Activated T-helper 1 cell treated with Interleukin-2 at 50 U/mL for 16 hours (primary cell): ENCODE data around the gene TPM1.

Experiments used
- DNase-seq: peaks from one replicate; pipeline ENCODE4 v3.0.0-alpha.2; 2020; ENCODE audit warnings: low read depth

The TPM1 gene

DNA sequence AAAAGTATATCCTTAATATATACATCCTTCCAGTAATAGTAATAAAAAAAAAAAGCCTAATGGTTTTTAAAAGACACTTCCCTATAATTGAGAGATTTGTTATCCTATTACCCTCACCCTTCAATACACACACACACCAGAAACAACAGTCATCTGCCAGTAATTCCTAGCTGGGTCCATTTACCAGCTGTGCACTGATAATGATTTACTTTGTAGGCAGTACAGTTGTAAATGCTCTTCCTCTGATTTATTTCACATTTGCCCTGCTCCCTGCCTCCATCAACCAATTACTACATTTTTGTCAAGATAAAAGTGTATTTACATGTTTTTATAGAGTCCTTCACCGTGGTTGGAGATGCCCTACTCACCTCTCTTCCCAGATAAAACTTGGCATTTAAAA lies 12.4 kb downstream of the TPM1 start:
- DNase-seq, result no peak

DNA sequence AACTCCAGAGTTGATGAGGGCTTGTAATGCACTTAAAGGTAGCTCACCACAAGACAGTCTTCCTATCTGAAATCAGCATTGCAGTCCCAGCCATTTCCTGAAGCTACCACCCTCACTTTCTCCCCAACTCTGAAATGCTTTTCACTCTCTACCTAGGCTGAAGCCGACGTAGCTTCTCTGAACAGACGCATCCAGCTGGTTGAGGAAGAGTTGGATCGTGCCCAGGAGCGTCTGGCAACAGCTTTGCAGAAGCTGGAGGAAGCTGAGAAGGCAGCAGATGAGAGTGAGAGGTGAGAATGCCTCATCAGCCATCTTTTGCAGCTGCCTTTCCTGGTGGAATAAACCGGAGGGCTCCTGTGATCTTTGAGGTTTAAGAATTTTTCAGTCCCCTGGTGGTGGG lies 14.3 kb downstream of the TPM1 start:
- no peak for DNase-seq

DNA sequence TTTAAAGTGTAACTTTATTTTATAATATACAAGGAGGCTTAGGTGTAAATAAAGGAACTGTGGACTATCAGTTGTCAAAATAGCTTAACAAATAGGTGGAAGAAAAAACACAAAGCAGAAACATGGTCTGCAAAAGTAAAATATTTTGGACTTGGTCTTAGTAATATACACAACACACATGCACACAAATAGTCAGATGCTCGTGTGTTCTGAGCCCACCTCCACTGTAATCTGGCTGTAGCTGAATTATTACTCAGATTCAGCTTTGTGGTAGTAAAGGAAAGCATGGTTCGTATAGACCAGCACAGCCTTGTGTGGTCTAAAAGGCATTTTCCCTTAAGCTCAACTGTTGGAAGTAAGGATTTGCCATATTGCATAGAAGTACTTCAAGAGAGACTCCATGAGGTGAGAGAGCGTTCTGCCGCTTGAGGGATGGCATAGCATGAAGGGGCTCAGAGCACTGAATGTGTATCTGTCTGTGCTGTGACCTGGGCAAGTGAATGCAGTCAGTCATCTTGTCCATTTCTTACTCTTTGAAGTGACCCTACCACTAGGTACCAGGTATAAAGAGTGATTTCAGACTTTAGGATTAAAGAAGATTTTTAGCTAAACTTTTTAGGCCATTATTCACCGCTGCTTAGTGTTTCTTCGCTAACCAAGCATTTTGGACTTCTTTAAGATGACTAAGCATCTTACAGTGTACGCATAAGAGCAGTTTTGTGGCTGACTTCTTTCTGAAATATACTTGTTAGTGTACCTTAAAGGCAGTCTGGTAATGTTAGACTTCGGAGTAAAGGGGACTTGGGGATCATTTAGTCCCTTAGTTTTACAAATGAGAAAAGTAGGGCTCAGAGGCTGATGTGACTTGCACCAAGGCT lies 15.2 kb downstream of the TPM1 start:
- no peak for DNase-seq

DNA sequence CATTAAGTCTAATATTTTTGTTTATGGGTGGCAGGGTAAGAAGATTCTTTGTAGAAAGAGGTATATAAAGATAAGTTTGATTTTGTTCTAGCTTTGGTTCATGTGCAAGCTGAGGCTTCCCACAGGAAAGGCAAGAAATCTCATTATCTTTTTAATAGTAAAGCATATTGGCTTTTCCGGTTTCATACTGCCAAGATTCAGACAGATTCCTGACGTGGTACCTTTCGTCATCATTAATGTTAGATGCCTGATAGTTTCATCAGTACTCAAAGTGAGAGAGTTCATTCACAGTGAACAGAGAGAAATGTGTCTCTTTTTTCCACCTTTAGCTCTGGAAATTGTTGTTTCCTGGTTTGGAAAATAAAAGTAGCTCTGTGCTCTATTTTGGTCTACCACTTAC lies 16.5 kb downstream of the TPM1 start:
- DNase-seq, result no peak

DNA sequence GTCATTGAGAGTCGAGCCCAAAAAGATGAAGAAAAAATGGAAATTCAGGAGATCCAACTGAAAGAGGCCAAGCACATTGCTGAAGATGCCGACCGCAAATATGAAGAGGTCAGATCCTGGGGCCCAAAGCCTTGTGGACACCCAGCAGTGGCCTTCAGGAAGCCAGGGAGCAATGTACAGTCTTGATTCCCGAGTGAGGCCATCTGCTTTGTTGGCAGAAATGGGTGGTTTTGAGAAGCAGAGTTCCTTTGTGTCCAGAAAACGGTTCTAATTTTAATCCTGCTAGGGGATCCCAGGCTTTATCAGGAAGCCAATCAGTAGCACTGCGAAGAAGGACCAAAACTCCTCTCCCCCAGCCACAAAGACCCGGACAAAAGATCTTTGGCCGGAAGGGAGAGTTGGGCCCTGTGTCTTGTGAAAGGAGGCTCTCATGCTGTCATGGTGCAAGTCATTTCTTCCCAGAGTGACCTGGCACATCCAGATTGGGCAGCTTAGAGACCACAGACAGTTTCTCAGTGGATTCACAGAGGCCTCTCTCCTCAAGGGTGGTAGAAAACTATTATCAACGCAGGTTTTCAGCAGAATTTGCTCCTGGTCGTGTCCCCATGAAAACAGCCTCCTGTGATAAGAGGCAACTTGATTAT lies 17.1 kb downstream of the TPM1 start:
- DNase-seq, result no peak

DNA sequence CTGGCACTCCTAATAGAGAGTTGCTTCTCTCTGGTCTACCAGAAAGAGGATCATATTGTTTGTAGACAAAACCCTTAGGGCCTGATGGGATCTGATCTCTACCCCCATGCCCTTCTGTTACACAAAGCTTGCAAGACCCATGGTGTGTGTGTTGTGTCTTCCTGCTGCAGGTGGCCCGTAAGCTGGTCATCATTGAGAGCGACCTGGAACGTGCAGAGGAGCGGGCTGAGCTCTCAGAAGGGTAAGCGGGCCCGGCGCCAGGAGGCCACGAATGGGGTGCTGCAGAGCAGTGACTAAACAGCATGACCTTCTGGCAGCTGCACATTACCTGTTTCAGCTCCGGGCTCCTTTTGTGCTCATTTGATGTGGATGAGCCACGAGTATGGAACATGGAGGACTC lies 18.2 kb downstream of the TPM1 start:
- DNase-seq, result no peak

DNA sequence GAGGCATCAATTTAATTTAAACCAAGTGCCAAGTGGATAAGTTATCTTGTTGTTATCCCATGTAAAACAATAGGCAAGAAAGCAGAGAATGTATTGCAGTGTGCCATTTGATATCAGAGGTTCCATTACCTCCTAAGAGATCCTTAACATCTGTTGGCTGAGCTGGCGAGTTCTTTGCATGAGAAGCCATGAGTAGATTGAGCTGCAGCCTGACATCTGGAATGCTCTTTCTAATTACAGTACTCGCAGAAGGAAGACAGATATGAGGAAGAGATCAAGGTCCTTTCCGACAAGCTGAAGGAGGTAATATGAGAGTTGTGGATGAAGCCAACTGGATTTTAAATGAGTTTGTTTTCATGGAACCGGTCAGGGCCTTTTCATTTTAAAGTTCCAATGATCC lies 19.4 kb downstream of the TPM1 start:
- DNase-seq, result no peak

DNA sequence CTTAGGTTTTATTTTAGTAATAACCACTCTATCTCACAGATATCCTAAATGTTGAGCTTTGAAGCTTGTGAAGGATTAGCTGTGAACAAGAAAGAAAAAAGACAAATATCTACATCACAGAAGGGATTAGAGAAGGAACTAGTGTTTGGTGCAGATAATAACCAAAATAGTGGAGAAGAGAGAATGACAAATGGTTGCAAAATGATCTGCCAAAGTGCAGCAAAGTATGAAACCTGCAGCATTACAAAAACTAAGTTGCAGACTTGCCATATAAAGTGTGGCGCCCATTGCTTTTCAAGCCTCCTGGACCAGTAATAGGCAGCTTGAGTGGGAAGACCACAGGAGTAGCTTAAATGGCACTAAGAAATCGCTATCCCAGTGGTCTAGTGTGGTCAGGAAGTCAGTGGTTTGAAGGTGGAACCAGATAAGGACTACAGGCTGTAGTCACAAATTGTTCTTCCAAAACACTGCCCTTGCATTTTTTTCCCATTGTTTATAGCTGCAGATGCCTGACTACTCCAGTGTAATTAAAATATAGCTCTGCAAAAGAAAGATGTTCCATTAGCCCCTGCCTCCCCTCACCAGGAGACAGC lies 20.7 kb downstream of the TPM1 start:
- DNase-seq, result no peak

DNA sequence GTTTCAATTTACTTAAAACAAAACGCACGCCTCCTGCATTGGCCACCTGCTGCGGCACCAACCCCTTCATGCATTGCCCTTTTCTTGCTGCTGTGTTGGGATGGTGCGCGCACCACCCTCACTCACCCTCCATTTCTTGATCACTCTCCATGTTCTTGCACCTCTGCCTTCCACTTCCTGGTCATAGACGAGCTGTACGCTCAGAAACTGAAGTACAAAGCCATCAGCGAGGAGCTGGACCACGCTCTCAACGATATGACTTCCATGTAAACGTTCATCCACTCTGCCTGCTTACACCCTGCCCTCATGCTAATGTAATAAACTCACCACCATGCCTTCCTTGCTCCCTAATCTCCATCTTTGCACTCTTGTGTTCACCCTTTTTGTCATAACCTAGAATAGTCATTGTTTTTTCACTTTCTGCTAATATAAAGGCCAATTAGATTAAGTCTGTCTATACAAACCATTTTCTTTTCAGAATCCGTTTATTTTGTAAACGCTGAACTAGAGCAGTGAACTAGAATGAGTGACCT lies 21.4 kb downstream of the TPM1 start:
- DNase-seq, result no peak

DNA sequence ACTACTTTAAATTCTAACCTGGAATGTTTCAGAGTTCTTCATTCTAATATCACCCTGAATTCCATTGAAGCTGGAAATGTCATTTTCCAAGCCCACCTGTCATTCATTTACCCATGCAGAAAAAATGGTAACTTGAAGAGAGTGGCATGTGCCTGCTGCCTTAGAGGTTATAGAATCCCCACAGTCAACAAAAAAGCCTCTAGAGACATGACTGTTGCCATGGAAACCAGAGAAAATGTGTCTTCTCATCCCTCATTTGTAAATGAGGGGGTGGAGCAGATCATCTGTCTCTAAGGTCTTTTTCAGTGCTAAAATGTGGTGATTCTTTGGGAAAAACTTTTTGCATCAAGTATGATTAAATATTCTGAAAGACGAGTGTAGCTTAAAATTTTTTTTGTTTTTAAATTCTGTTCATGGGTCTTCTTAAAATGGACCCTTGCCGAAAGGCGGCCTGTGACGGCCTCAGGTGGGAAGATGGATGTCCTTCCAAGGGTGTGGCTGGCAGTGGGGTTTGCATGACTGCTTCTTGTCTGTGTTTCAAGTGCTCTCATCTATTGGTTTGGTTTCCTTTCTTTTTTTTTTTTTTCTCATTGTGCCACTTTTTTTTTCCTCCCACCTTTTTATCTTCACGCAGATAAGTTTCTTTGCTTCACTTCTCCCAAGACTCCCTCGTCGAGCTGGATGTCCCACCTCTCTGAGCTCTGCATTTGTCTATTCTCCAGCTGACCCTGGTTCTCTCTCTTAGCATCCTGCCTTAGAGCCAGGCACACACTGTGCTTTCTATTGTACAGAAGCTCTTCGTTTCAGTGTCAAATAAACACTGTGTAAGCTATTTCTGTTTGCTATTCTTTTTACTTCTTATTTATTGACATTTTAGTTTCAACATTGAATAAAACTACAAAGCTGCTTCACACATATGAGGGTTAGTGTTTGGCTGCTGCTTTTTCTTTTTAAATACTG lies 23.0 kb downstream of the TPM1 start:
- no peak for DNase-seq

DNA sequence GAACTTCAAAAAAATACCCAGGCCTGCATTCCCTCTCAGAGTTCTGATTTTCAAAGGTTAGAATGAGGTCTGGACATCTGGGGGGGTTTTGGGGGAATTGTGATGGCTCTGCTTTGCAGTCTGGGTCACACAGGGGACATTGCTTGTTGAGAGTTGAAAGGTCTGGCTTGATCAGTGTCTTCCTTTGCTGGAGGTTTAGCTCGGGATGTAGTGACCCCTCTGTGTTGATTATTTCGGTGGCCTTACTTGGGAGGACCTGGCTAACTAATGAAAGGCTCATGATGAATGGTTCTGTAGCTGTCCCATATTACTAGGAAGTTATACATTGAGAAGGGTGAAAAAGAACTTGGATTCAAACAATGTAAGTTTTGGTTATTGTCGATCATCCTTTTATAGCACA lies 23.7 kb downstream of the TPM1 start:
- no peak for DNase-seq

DNA sequence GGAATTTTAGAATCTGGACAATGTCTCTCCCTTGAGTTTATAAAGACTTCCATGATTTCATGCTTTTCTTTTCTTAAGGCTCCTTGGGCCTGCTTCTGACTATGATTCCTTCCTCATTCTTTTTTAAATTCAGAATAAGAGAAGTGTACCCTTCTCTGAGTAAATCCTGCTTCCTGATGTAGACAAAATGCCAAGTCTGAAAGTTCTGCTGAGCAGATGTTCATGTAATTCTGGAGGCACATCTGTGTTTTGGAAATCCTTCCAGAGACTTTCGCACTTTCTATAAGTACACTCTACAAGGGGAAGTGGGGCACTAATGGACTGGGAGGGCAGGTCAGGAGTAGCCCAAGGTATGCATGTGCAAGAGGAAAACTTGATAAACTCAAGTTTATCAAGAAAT lies 24.8 kb downstream of the TPM1 start:
- DNase-seq, result no peak

DNA sequence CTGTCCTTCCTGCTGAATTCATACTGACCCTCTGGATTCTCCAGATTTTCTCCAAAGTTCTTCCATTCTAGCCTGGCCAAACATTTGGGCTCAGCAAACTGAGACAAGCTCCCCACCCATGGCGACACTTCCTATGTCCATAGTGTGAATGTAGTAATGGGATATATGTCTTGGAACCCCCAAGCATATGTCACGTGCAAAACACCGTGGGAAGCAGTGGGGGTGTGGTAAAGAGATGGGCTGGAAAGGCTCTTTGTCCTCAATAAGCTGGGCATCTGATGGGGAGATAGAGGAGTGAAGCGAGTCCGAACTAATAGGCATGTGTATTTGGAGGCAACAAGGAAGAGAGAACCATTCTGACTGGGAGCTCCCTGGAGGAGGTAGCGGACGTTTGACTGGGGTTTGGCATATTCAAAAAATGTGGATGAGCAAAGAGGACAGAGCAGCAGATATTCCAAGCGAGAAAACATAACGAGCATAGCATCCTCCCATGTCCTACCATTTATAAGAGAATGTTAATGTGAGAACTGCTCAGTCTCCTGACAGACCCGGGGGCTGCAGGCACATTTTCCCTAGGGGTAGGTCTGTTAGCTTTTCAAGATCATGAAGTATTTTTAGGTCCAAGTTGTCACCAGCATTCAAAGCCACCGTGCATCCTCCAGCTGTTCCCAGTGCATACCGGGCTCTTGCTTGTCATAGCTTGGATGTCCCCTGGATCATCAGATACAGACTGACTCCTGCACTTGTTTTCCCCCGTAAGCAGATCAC lies 25.6 kb downstream of the TPM1 start:
- no peak for DNase-seq

DNA sequence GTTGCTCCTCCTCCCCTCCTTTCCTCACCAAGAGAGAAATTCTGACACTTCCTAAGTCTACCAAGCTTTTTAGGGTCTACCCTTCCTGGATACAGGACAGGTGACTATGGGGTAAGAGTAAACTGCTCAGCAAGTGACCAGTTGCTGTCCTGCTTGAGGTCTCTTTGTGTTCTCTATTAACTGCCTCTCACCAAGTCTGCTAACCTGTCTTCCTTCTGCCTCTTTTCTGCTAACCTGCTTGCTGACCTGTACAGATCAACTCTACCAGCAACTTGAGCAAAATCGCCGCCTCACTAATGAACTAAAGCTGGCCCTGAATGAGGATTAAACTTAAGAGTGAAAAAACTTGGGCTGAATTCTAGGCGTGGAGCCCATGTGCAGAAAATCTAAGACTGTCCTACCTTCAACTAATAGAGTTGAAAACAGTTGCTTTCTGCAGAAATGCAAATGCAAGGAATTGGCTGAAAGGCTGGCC lies 27.1 kb downstream of the TPM1 start:
- no peak for DNase-seq

DNA sequence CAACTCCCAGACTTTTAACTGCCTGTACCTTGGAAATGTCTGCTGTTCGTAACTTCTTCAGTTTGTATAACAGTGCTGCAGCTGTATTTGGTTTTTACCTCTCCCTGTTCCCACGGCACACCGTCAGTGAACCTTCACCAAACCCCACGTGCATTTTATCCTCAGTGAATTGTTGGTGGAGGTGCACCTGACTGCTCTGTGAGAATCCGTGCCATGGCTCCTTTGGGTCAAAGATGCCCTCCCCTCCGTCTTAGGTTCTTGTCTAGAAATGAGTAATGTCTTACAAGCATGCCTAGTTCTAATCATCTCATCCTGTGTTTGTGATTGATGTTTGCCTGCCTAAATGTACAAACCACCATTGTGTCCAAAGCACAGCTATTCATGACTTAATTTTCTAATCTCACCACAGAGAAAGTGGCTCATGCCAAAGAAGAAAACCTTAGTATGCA lies 28.2 kb downstream of the TPM1 start:
- no peak for DNase-seq

DNA sequence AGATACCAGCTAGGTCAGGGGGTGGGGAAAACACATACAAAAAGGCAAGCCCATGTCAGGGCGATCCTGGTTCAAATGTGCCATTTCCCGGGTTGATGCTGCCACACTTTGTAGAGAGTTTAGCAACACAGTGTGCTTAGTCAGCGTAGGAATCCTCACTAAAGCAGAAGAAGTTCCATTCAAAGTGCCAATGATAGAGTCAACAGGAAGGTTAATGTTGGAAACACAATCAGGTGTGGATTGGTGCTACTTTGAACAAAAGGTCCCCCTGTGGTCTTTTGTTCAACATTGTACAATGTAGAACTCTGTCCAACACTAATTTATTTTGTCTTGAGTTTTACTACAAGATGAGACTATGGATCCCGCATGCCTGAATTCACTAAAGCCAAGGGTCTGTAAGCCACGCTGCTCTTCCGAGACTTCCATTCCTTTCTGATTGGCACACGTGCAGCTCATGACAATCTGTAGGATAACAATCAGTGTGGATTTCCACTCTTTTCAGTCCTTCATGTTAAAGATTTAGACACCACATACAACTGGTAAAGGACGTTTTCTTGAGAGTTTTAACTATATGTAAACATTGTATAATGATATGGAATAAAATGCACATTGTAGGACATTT lies 28.9 kb downstream of the TPM1 start:
- DNase-seq, result no peak

DNA sequence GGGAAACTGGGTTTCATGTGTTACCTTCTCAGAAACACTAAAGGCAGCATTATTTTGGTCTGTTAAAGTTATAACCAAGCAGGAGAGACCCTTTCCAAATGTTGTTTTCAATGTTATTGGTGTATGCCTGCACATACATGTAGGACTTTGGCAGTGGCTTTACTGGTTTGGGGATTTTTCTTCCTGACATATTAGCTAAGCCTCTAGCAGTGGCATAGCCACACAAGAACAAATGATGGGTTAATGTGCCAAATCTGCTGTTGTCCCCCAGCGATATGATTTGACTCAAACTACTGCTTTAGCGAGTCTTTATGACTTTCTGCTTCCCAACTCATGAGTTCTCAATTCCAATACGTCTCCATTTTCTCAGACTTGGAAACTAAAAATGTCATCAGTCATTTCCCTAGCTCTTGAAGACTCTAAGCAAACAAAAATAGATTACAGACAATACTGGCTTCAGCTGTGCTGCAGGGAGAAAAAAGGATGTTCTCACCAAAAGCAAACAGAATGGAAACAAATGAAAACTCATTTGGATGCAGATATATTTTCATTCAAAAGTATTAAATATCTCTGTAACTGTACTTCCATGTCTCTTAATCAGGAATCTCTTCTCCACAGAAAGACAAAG lies 29.6 kb downstream of the TPM1 start:
- no peak for DNase-seq

DNA sequence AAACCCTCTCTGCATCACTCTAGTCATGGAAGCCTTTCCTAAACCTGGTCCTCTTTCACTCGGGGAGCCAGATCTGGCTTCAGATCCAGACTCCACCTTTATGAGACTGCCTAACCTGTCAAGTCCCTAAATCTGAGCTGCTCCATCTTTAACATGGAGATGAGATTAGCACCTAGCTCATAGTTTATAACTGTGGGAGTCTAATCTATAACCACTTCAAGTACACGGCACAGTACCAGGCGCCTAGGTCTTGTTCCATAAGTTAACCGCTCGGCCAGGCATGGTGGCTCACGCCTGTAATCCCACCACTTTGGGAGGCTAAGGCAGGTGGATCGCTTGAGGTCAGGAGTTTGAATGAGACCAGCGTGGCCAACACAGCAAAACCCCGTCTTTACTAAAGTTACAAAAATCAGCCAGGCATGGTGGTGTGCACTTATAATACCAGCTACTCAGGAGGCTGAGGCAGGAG lies 30.3 kb downstream of the TPM1 start:
- DNase-seq, result no peak

DNA sequence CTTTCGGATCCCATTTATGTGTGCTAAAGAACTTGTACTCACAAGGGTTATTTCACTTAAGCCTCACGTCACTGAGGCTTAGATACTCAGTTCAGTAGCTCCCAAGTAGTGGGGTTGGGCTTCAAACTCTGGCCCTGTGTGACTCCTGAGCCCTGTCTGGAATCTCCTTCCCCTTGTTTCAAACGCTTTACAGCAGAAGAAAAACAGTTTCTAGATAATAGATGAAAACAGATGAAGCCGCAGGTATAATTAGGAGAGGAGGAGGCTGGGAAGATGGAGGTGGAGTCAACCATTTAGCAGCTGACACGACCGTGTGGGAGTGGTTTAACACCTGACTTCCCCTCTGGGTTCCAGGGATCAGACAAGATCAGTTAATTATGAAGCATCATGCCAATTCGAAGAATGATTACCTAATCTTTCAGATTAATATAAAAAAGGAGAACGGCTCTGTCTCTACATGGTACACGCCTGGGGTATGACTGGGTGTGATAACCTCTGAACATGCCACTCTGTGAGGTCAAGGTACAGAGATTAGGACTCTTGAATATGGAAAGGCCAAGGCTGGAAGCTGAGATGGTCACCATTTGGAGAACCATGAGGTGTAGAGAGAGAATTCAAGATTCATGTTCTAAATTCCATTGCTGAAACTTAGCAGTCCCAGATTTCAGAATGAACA lies 31.1 kb downstream of the TPM1 start:
- DNase-seq, result no peak
